GM19455 (cell line): ENCODE measurements around the gene MS4A12.
"Not testable (repeated sequence)": the region's sequence is repeated elsewhere in the genome, so short reads cannot be mapped to it uniquely, and the experiment has no call there.

Experiments used
- ATAC-seq: cut with Tn5 transposase; IDR thresholded peaks from one replicate; pipeline ENCODE4 v1.9.1; 2021; ENCODE audit not compliant: unreplicated experiment

Gene MS4A12

GRCh38 chr11:60512651-60513225 is 20.2 kb downstream of the MS4A12 start:
- no peak for ATAC-seq

- ATAC-seq: no peak
These were observed 21.2 kb downstream of the MS4A12 start for GRCh38 chr11:60513496-60514460.

GRCh38 chr11:60515144-60515855 is 22.7 kb downstream of the MS4A12 start, which contains the start of gene MS4A13:
Gene MS4A13 (plus strand): TSS chr11:60515392. CDS start chr11:60518084, 2,692 bp downstream.
- ATAC-seq: no peak

GRCh38 chr11:60528465-60528864 is 35.9 kb downstream of the MS4A12 start:
- ATAC-seq: no peak

GRCh38 chr11:60528934-60529333 is 36.4 kb downstream of the MS4A12 start:
- no peak for ATAC-seq

- no peak for ATAC-seq
These were observed 38.0 kb downstream of the MS4A12 start for GRCh38 chr11:60530454-60531100.

GRCh38 chr11:60532383-60532782 is 39.8 kb downstream of the MS4A12 start:
- not testable (repeated sequence) for ATAC-seq

- ATAC-seq: not testable (repeated sequence)
These were observed 46.0 kb downstream of the MS4A12 start for GRCh38 chr11:60538627-60539026.

GRCh38 chr11:60544077-60544476 is 51.5 kb downstream of the MS4A12 start:
- ATAC-seq: no peak
